Activated T-helper 1 cell treated with anti-CD3 and anti-CD28 coated beads, Interleukin-12 subunit alpha, Interleukin-12 subunit beta, Interleukin-2, Interleukin-4 antibody, amounts not matched to agents 30 ng/mL and 10 ng/mL and 1 ng/mL, durations not matched to agents 14 hours and 24 hours and 36 hours (primary cell): ENCODE results near the gene CLPSL1. TPM values are rescaled to one million over a fixed set of nuclear protein-coding genes. Genes with fewer than 3 reads are reported as not detected.
"Not testable (repeated sequence)": the region's sequence is repeated elsewhere in the genome, so short reads cannot be mapped to it uniquely, and the experiment has no call there.

ENCODE experiments used
- DNase-seq: peaks from one replicate; pipeline ENCODE4 v3.0.0; 2021; ENCODE audit warnings: low spot score
- H3K27ac Mint-ChIP-seq: one replicate; pipeline ENCODE4 v1.8.0; 2021; ENCODE audit warnings: mild to moderate bottlenecking, mixed read lengths
- H3K27me3 Mint-ChIP-seq: one replicate; pipeline ENCODE4 v1.8.0; 2022; ENCODE audit warnings: mild to moderate bottlenecking, moderate library complexity, mixed read lengths; ENCODE audit not compliant: insufficient read depth
- H3K36me3 Mint-ChIP-seq: one replicate; pipeline ENCODE4 v1.8.0; 2021; ENCODE audit warnings: low read depth, mixed read lengths
- H3K4me1 Mint-ChIP-seq: one replicate; pipeline ENCODE4 v1.8.0; 2021; ENCODE audit warnings: low read depth, mixed read lengths
- H3K4me3 Mint-ChIP-seq: one replicate; pipeline ENCODE4 v1.8.0; 2021; ENCODE audit warnings: mild to moderate bottlenecking, moderate library complexity, mixed read lengths
- H3K9me3 Mint-ChIP-seq: one replicate; pipeline ENCODE4 v1.8.0; 2021; ENCODE audit warnings: mixed read lengths
- intact Hi-C: fragments of 100-400 bp; cut with micrococcal nuclease; formaldehyde crosslinking; loops from one replicate; pipeline ENCODE4 v1.15.1; 2024
- total RNA-seq: library from RNA; stranded (reverse); gene quantifications from 2 replicates; pipeline ENCODE4 v1.2.3, GENCODE V29; 2022

The CLPSL1 gene
- total RNA-seq, result not detected in 2 replicates

GRCh38 chr6:35780719-35781118 is at the start of gene CLPSL1:
Gene CLPSL1, plus strand, starts transcription at chr6:35781019. Its CDS starts 92 bp downstream, at chr6:35781111.
- intact Hi-C loops, result no loop called here
- H3K9me3 Mint-ChIP-seq, result no peaks in the 10 kb centered on the region
- no peaks in the 10 kb centered on the region for H3K4me1 Mint-ChIP-seq
- H3K27me3 Mint-ChIP-seq, result peaks cover 20% of the 10 kb centered on the region
- DNase-seq, result no peak
- no peak within 1 kb of the TSS for H3K27ac Mint-ChIP-seq
- H3K4me3 Mint-ChIP-seq, result no peak within 1 kb of the TSS
- no peaks in the 10 kb centered on the region for H3K36me3 Mint-ChIP-seq

- Mint-ChIP-seq H3K9me3 (no peaks in the 10 kb centered on the region), H3K36me3 (no peaks in the 10 kb centered on the region), H3K27ac (peak overlapping the region; percentile 81), H3K4me3 (peak overlapping the region; percentile 85), H3K27me3 (no peaks in the 10 kb centered on the region), H3K4me1 (peaks cover 68% of the 10 kb centered on the region)
- DNase-seq, result peak; percentile 92
- intact Hi-C loops, result loop anchor here (1.0 kb wide), 1 partner anchor 42 kb away; no protein-coding TSS in a partner anchor
Observed at GRCh38 chr6:35731414-35731735, 49.4 kb upstream of the CLPSL1 start.

- Mint-ChIP-seq H3K9me3 (no peaks in the 10 kb centered on the region), H3K4me3 (peak overlapping the region; percentile 85), H3K36me3 (no peaks in the 10 kb centered on the region), H3K27me3 (no peaks in the 10 kb centered on the region), H3K27ac (peak overlapping the region; percentile 81), H3K4me1 (peaks cover 63% of the 10 kb centered on the region)
- intact Hi-C loops, result loop anchor here (1.0 to 2.0 kb wide), 4 partner anchors 13 to 209 kb away; no protein-coding TSS in a partner anchor
- peak; percentile 91 for DNase-seq
Observed at GRCh38 chr6:35731736-35732532, 48.9 kb upstream of the CLPSL1 start.

DNA sequence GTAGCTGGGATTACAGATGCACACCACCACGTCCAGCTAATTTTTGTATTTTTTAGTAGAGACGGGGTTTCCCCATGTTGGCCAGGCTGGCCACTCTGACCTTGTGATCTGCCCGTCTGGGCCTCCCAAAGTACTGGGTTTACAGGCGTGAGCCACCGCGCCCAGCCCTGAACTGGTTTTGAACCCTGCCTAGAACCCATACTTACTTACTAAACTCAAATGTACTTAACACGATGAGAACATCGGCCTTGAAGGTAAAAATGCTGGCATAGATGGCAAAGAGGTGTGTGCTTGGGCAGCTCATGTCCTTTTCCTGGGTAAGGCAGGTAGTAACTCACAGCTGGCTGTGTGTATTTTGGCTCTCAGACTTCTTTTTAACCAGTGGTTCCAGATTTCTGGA is 47.2 kb upstream of the CLPSL1 start:
- Mint-ChIP-seq H3K36me3 (no peaks in the 10 kb centered on the region), H3K4me3 (no peak overlapping the region), H3K9me3 (no peaks in the 10 kb centered on the region), H3K4me1 (peaks cover 60% of the 10 kb centered on the region), H3K27me3 (no peaks in the 10 kb centered on the region), H3K27ac (no peak overlapping the region)
- no peak for DNase-seq
- intact Hi-C loops, result loop anchor here (2.0 kb wide), 2 partner anchors 15 to 65 kb away; no protein-coding TSS in a partner anchor

- H3K36me3 Mint-ChIP-seq, H3K9me3 Mint-ChIP-seq, intact Hi-C loops, H3K27me3 Mint-ChIP-seq, DNase-seq, H3K4me3 Mint-ChIP-seq, H3K27ac Mint-ChIP-seq: not testable (repeated sequence)
- peaks cover 53% of the 10 kb centered on the region for H3K4me1 Mint-ChIP-seq
Observed at GRCh38 chr6:35734319-35734718, 46.5 kb upstream of the CLPSL1 start.

GRCh38 chr6:35735452-35735851 is 45.4 kb upstream of the CLPSL1 start:
- Mint-ChIP-seq H3K9me3 (no peaks in the 10 kb centered on the region), H3K4me1 (peaks cover 43% of the 10 kb centered on the region), H3K36me3 (no peaks in the 10 kb centered on the region), H3K27me3 (no peaks in the 10 kb centered on the region), H3K4me3 (no peak overlapping the region), H3K27ac (no peak overlapping the region)
- no peak for DNase-seq
- intact Hi-C loops, result loop anchor here (5.0 kb wide), 1 partner anchor 133 kb away; no protein-coding TSS in a partner anchor

DNA sequence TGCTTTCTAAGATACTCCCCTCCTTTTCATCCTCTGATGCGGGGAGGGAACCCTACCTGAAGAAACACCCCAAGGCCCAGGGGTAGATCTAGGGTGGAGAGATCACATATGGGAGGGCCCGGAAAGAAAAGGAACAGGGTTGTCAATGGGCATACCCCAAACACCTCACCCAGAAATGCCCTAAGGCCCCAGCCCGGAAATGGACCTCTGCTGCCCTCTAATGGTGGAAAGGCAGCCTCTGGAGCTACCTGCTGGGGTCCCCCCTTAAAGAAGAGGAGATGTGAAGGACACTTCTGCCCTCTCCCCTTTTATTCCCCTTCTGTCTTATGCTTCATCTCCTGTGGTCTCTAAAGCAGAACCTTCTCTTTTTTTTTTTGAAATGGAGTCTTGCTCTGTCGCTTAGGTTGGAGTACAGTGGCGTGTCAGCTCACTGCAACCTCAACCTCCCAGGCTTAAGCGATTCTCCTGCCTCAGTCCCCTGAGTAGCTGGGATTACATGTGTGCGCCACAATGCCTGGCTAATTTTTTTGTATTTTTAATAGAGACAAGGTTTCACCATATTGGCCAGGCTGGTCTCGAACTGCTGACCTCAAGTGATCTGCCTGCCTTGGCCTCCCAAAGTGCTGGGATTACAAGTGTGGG is 44.4 kb upstream of the CLPSL1 start:
- no peak overlapping the region for H3K4me3 Mint-ChIP-seq
- H3K4me1 Mint-ChIP-seq, result peaks cover 39% of the 10 kb centered on the region
- no peaks in the 10 kb centered on the region for H3K36me3 Mint-ChIP-seq
- no peaks in the 10 kb centered on the region for H3K9me3 Mint-ChIP-seq
- DNase-seq, result peak; percentile 73
- no peak overlapping the region for H3K27ac Mint-ChIP-seq
- H3K27me3 Mint-ChIP-seq, result no peaks in the 10 kb centered on the region
- intact Hi-C loops, result loop anchor here (1.0 to 5.0 kb wide), 4 partner anchors 50 to 442 kb away; no protein-coding TSS in a partner anchor

DNA sequence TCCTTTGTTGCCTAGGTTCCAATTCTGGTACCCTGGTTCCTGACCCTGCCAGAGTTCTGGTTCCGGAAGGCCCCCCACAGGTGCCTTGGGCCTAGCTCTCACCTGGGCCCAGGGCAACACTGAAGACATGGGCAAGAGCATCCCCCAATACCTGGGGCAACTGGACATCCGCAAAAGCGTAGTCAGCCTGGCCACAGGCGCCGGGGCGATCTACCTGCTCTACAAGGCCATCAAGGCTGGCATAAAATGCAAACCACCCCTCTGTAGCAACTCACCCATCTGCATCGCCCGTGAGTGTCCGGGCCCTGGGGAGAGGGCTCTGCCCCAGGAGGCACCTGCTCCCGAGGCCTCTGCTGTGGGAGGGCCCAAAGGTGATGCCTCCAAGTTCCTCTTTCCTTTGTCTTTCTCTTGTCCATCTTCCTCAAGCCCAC is 43.8 kb upstream of the CLPSL1 start, which contains the start of gene ARMC12:
Gene ARMC12, plus strand, starts transcription at position 51 of the 431 bp plus-strand sequence. Its CDS starts 77 bp downstream, at position 128.
- Mint-ChIP-seq H3K9me3 (no peaks in the 10 kb centered on the region), H3K27ac (peak within 1 kb of the TSS; percentile 66), H3K36me3 (no peaks in the 10 kb centered on the region), H3K4me3 (no peak within 1 kb of the TSS), H3K27me3 (no peaks in the 10 kb centered on the region), H3K4me1 (peaks cover 38% of the 10 kb centered on the region)
- DNase-seq, result no peak
- intact Hi-C loops, result loop anchor here (1.0 to 5.0 kb wide), 7 partner anchors 51 to 442 kb away; partner anchors contain the start of gene PPARD

GRCh38 chr6:35737413-35738211 is 43.2 kb upstream of the CLPSL1 start:
- intact Hi-C loops, result loop anchor here (1.0 to 5.0 kb wide), 5 partner anchors 135 to 443 kb away; partner anchors contain the start of gene PPARD
- no peaks in the 10 kb centered on the region for H3K9me3 Mint-ChIP-seq
- peak overlapping the region; percentile 66 for H3K27ac Mint-ChIP-seq
- peaks cover 32% of the 10 kb centered on the region for H3K4me1 Mint-ChIP-seq
- no peak overlapping the region for H3K4me3 Mint-ChIP-seq
- H3K27me3 Mint-ChIP-seq, result no peaks in the 10 kb centered on the region
- no peaks in the 10 kb centered on the region for H3K36me3 Mint-ChIP-seq
- no peak for DNase-seq

GRCh38 chr6:35739645-35740524 is 40.9 kb upstream of the CLPSL1 start:
- peaks cover 19% of the 10 kb centered on the region for H3K4me1 Mint-ChIP-seq
- H3K4me3 Mint-ChIP-seq, result no peak overlapping the region
- DNase-seq, result no peak
- no peak overlapping the region for H3K27ac Mint-ChIP-seq
- no peaks in the 10 kb centered on the region for H3K27me3 Mint-ChIP-seq
- intact Hi-C loops, result loop anchor here (5.0 kb wide), 1 partner anchor 138 kb away; no protein-coding TSS in a partner anchor
- no peaks in the 10 kb centered on the region for H3K9me3 Mint-ChIP-seq
- H3K36me3 Mint-ChIP-seq, result no peaks in the 10 kb centered on the region

DNA sequence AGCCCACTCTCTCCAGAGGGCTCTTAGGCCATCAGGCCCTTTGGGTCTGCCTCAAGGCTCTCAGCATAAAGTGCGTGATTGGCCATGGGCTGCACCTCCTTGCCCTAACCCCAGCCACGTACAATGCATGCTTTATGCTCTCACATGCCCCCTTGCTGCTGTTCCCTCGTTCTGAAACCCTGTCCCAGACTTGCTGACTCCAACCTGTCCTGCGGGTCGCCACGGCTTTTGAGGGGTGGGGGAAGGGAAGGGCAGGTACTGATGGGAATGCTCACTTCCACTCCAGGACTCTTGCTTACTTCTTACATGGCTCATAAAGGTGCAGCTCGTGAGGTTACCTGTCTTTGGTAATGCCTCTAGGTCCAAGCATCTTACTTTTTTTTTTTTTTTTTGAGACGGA is 38.0 kb upstream of the CLPSL1 start:
- Mint-ChIP-seq H3K9me3 (peaks cover 4% of the 10 kb centered on the region), H3K4me3 (no peak overlapping the region), H3K27me3 (peaks cover 3% of the 10 kb centered on the region), H3K27ac (no peak overlapping the region), H3K4me1 (peaks cover under 1% of the 10 kb centered on the region), H3K36me3 (no peaks in the 10 kb centered on the region)
- DNase-seq, result no peak
- intact Hi-C loops, result no loop called here

GRCh38 chr6:35745509-35745908 is 35.3 kb upstream of the CLPSL1 start:
- H3K27me3 Mint-ChIP-seq, result peaks cover 3% of the 10 kb centered on the region
- no peak overlapping the region for H3K27ac Mint-ChIP-seq
- DNase-seq, result no peak
- no peaks in the 10 kb centered on the region for H3K36me3 Mint-ChIP-seq
- no peaks in the 10 kb centered on the region for H3K4me1 Mint-ChIP-seq
- intact Hi-C loops, result no loop called here
- H3K4me3 Mint-ChIP-seq, result no peak overlapping the region
- peaks cover 6% of the 10 kb centered on the region for H3K9me3 Mint-ChIP-seq
